HEK293T (cell line): ENCODE measurements around the gene NPAT.

Experiments
- BHLHE40 ChIP-seq: fragments of 450-650 bp; IDR thresholded peaks from 2 replicates; pipeline ENCODE4 v1.6.1; 2016; ENCODE audit warnings: mild to moderate bottlenecking, moderate library complexity, borderline replicate concordance
- FOXA1 ChIP-seq: fragments of 450-650 bp; IDR thresholded peaks from 2 replicates; pipeline ENCODE4 v1.6.1; 2016; ENCODE audit warnings: mild to moderate bottlenecking
- FOXK2 ChIP-seq: fragments of 450-650 bp; IDR thresholded peaks from 2 replicates; pipeline ENCODE4 v1.6.1; 2016; ENCODE audit warnings: mild to moderate bottlenecking
- FOXM1 ChIP-seq: fragments of 450-650 bp; IDR thresholded peaks from 2 replicates; pipeline ENCODE4 v1.6.1; 2017; ENCODE audit warnings: mild to moderate bottlenecking, borderline replicate concordance
- LEF1 ChIP-seq: fragments of 450-650 bp; IDR thresholded peaks from 2 replicates; pipeline ENCODE4 v1.6.1; 2017; ENCODE audit warnings: mild to moderate bottlenecking, borderline replicate concordance
- SP1 ChIP-seq: fragments of 450-650 bp; IDR thresholded peaks from 2 replicates; pipeline ENCODE4 v1.6.1; 2017
- SUZ12 ChIP-seq: fragments of 450-650 bp; IDR thresholded peaks from 2 replicates; pipeline ENCODE4 v1.6.1; 2016; ENCODE audit warnings: mild to moderate bottlenecking
- TARDBP ChIP-seq: fragments of 450-650 bp; IDR thresholded peaks from 2 replicates; pipeline ENCODE4 v1.6.1; 2016

- TF ChIP-seq BHLHE40 (no peak), FOXK2 (no peak), FOXA1 (no peak), TARDBP (no peak), LEF1 (no peak), SP1 (no peak), FOXM1 (no peak), SUZ12 (no peak)
These were observed 18.1 kb downstream of the NPAT start for GRCh38 chr11:108204376-108204775.
